Tibial artery (tissue), 4 donors: Measurements from ENCODE around the gene STK32C.
"Not testable (repeated sequence)": the region's sequence is repeated elsewhere in the genome, so short reads cannot be mapped to it uniquely, and the experiment has no call there.

Source experiments
- DNase-seq, 2 donors: peaks; one replicate each; pipeline ENCODE4 v3.0.0-alpha.2; 2019
- H3K27ac ChIP-seq, 2 donors: fragments of 200-600 bp; sonication (generic) in 1 of 2; 1 replicate in 1 of 2; 2 replicates in 1 of 2; pipeline ENCODE4 v1.5.1; 2018 to 2019; ENCODE audit warnings: mild to moderate bottlenecking in 1 of 2
- H3K27me3 ChIP-seq, 2 donors: fragments of 200-600 bp; sonication (generic) in 1 of 2; one replicate each; pipeline versions ENCODE4 v1.5.1 to v1.6.0; 2016 to 2019
- H3K36me3 ChIP-seq, 3 donors: fragments of 200-600 bp; sonication (generic) in 2 of 3; one replicate each; pipeline ENCODE4 v1.5.1; 2016 to 2019; ENCODE audit warnings: mild to moderate bottlenecking in 2 of 3
- H3K4me1 ChIP-seq, 4 donors: fragments of 200-600 bp; sonication (generic) in 2 of 4; 1 replicate in 3 of 4; 2 replicates in 1 of 4; pipeline ENCODE4 v1.5.1; 2016 to 2019
- H3K4me3 ChIP-seq, 2 donors: fragments of 200-600 bp; sonication (generic) in 1 of 2; 1 replicate in 1 of 2; 2 replicates in 1 of 2; pipeline ENCODE4 v1.5.1; 2018 to 2019; ENCODE audit warnings: mild to moderate bottlenecking in 2 of 2
- H3K9me3 ChIP-seq, 3 donors: fragments of 200-600 bp; sonication (generic) in 1 of 3; one replicate each; pipeline ENCODE4 v1.5.1; 2016 to 2019
- intact Hi-C: fragments of 100-400 bp; cut with DNase I; formaldehyde crosslinking; loops from one replicate; pipeline ENCODE4 v1.15.0; 2023; ENCODE audit warnings: low total_unique reads
- TF ChIP-seq, protein P1 (sequence below), 2 experiments: fragments of 200-600 bp in 1 of 2; fragments of 450-650 bp in 1 of 2; IDR thresholded peaks; one replicate each; pipeline ENCODE4 v1.5.1; 2017 to 2019; ENCODE audit warnings: antibody characterized with exemption in 2 of 2, mild to moderate bottlenecking in 1 of 2, moderate library complexity in 1 of 2

Gene STK32C

DNA sequence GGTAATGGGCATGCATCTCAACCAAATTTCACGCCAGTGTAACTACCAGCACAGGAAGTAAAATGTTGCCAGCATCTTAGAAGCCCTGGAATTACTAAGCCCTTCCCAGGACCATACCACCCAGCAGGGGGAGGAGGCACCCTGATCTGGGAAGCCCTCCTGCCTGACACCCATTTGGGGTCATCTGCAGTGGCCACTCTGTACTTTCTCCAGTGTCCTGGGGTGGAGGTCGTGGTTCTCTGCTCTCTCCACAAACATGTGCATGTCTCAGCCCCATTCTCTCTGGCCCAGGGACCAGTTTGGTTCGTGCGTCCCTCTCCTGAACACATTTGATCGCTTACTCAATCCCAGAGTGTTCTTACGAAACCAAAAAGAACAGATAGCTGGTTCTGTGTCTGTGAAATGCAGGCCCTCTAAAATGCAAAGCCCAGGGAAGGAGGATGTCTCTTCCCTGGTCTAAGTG, 14.9 kb upstream of the STK32C start:
- Histone ChIP-seq H3K4me1 (no peaks in the 10 kb centered on the region), H3K36me3 (peaks cover 0 to 8% (median 0%) of the 10 kb centered on the region in 3 donors), H3K9me3 (no peaks in the 10 kb centered on the region), H3K27ac (no peak overlapping the region), H3K27me3 (no peaks in the 10 kb centered on the region), H3K4me3 (no peak overlapping the region)
- intact Hi-C loops = no loop called here
- TF ChIP-seq, protein P1, sequence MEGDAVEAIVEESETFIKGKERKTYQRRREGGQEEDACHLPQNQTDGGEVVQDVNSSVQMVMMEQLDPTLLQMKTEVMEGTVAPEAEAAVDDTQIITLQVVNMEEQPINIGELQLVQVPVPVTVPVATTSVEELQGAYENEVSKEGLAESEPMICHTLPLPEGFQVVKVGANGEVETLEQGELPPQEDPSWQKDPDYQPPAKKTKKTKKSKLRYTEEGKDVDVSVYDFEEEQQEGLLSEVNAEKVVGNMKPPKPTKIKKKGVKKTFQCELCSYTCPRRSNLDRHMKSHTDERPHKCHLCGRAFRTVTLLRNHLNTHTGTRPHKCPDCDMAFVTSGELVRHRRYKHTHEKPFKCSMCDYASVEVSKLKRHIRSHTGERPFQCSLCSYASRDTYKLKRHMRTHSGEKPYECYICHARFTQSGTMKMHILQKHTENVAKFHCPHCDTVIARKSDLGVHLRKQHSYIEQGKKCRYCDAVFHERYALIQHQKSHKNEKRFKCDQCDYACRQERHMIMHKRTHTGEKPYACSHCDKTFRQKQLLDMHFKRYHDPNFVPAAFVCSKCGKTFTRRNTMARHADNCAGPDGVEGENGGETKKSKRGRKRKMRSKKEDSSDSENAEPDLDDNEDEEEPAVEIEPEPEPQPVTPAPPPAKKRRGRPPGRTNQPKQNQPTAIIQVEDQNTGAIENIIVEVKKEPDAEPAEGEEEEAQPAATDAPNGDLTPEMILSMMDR (IDR thresholded peaks at IDR 0.05) = no peak
- peak in 1 of 2 donors; percentile 53 for DNase-seq

- Histone ChIP-seq H3K36me3 (peaks cover 0 to 8% (median 0%) of the 10 kb centered on the region in 3 donors), H3K9me3 (no peaks in the 10 kb centered on the region), H3K27ac (no peak overlapping the region), H3K4me3 (no peak overlapping the region), H3K4me1 (no peaks in the 10 kb centered on the region), H3K27me3 (no peaks in the 10 kb centered on the region)
- TF ChIP-seq, protein P1 (IDR thresholded peaks at IDR 0.05) = no peak
- intact Hi-C loops = no loop called here
- peak in 1 of 2 donors; percentile 41 for DNase-seq
Measured at GRCh38 chr10:132321726-132322125, 14.0 kb upstream of the STK32C start.

DNA sequence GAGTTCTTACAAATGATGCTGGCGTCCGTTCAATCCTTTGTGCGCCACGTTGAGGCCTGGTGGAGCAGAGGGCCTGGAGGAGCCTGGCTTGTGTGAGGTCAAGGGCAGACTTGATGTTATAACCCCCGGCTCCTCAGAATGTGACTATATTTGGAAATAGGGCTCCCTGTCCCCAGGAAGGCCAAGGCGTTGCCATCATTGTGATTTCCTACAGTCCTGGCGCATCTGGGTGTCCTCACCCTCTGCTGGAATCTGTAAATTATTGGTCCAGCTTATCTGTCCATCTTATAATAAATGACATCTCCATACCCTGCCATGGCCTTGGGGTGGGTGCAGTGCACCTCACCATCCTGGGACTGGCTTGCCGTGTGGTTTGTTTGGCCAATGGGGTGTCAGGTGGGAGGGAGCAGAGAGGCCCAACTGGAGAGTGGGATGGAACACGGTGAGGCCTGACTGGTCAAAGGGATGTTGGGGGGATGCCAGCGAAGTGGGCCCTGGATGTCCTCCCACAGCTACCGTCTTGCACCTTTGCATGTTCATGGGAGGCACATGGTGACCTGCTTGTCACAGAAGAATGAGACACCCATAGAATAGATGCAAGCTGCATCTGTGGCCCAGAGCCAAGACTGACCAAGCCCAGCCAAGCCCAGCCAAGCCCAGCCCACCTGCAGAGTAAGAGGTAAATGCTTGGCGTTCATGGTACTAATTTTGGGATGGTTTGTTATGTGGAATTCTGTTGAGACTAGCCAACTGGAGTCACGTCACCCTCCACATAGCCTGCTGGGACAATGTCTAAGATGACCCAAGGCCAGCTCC, 13.1 kb upstream of the STK32C start:
- peaks cover 0 to 4% (median 0%) of the 10 kb centered on the region in 3 donors for H3K36me3 ChIP-seq
- no peak overlapping the region for H3K4me3 ChIP-seq
- TF ChIP-seq, protein P1 (IDR thresholded peaks at IDR 0.05) = no peak
- H3K9me3 ChIP-seq = no peaks in the 10 kb centered on the region
- intact Hi-C loops = no loop called here
- DNase-seq = peak in 1 of 2 donors; percentile 57
- H3K4me1 ChIP-seq = no peaks in the 10 kb centered on the region
- H3K27me3 ChIP-seq = no peaks in the 10 kb centered on the region
- no peak overlapping the region for H3K27ac ChIP-seq

DNA sequence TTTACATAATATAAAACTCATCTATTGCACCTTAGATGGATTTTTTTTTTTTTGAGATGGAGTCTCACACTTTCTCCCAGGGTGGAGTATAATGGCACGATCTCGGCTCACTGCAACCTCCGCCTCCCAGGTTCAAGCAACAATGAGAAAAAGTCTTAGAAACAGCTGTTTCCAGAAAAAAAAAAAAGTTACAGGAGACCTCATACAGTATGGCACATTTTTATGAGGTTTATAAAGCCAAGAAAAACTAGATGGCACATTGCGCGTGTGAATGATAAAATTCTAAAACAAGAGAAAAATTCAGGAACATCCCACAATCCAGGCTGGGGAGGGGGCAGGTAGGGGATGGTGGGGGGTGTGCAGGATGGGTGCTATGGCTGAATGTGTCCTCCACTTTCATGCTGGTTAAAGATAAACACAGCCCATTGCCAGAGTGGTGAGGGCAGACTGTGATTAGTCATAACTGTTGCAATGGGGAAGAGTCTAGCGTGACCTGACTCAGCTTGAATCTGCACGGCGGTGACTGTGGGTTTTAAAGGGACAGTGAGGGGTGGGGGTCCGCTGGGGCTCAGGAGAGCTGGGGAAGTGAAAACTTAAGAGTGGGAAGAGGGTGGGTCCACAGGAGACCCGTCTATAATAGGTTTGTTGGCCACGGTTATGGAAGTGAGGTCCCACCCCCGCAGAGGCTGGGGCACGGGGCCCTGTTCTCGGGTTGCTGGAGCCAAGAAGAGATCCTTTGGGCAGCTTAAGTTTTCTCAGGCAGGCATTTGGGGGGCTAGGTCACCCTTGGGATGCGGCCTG, 12.3 kb upstream of the STK32C start:
- peak in 1 of 2 donors; percentile 64 for DNase-seq
- no peaks in the 10 kb centered on the region for H3K9me3 ChIP-seq
- no peak overlapping the region for H3K27ac ChIP-seq
- TF ChIP-seq, protein P1 (IDR thresholded peaks at IDR 0.05) = no peak
- H3K4me1 ChIP-seq = no peaks in the 10 kb centered on the region
- H3K27me3 ChIP-seq = no peaks in the 10 kb centered on the region
- intact Hi-C loops = no loop called here
- H3K36me3 ChIP-seq = no peaks in the 10 kb centered on the region
- H3K4me3 ChIP-seq = no peak overlapping the region

DNA sequence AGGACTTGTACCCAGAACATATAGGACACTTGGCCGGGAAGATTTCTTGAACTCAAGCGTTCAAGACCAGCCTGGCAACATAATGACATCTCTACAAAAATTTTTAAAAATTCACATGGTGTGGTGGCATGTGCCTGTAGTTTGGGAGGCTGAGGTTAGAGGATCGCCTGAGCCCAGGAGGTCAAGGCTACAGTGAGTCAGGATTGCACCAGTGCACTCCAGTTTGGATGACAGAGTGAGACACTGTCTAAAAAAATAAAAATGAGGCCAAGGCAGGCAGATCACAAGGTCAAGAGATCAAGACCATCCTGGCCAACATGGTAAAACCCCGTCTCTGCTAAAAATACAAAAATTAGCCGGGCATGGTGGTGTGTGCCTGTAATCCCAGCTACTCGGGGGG, 9.7 kb upstream of the STK32C start:
- DNase-seq, H3K27me3 ChIP-seq, H3K27ac ChIP-seq, H3K4me1 ChIP-seq, intact Hi-C loops, H3K4me3 ChIP-seq, H3K9me3 ChIP-seq, H3K36me3 ChIP-seq: not testable (repeated sequence)

- Histone ChIP-seq H3K4me1 (no peaks in the 10 kb centered on the region), H3K27me3 (peaks cover 0 to 2% of the 10 kb centered on the region in 2 donors), H3K36me3 (no peaks in the 10 kb centered on the region), H3K9me3 (no peaks in the 10 kb centered on the region), H3K4me3 (no peak overlapping the region), H3K27ac (no peak overlapping the region)
- intact Hi-C loops = no loop called here
- TF ChIP-seq, protein P1 (IDR thresholded peaks at IDR 0.05) = no peak
- DNase-seq = no peak
Measured at GRCh38 chr10:132316133-132316532, 8.4 kb upstream of the STK32C start.

DNA sequence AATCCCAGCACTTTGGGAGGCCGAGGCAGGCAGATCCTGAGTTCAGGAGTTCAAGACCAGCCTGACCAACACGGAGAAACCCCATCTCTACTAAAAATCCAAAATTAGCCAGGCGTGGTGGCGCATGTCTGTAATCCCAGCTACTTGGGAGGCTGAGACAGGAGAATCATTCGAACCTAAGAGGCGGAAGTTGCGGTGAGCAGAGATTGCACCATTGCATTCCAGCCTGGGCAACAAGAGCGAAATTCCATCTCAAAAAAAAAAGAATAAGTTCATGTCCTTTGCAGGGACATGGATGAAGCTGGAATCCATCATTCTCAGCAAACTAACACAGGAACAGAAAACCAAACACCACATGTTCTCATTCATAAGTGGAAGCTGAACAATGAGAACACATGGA, 7.1 kb upstream of the STK32C start:
- H3K4me1 ChIP-seq, H3K36me3 ChIP-seq, intact Hi-C loops, H3K27ac ChIP-seq, DNase-seq, H3K4me3 ChIP-seq, H3K9me3 ChIP-seq, H3K27me3 ChIP-seq: not testable (repeated sequence)
